RCC 7860 (cell line): ENCODE data around the gene CCDC102B.

Experiments used
- DNase-seq: peaks from one replicate; pipeline ENCODE4 v3.0.0-alpha.2; 2015; ENCODE audit warnings: low spot score
- FAIRE-seq: peaks from 2 replicates; lab custom pipeline; 2012; peaks lifted over from hg19 to GRCh38; lab: Jason Lieb, UNC

Gene CCDC102B

GRCh38 chr18:69064063-69064462 lies 266.2 kb downstream of the CCDC102B start:
- FAIRE-seq: no peak
- no peak for DNase-seq

GRCh38 chr18:69067048-69067447 lies 269.2 kb downstream of the CCDC102B start:
- FAIRE-seq: no peak
- DNase-seq: no peak

GRCh38 chr18:69071680-69072079 lies 273.8 kb downstream of the CCDC102B start:
- FAIRE-seq (no peak), DNase-seq (no peak)

- FAIRE-seq: no peak
- no peak for DNase-seq
Observed at GRCh38 chr18:69081846-69082245, 284.0 kb downstream of the CCDC102B start.

GRCh38 chr18:69082499-69082898 lies 284.6 kb downstream of the CCDC102B start:
- DNase-seq: no peak
- no peak for FAIRE-seq

GRCh38 chr18:69085951-69086350 lies 288.1 kb downstream of the CCDC102B start:
- FAIRE-seq: no peak
- DNase-seq: no peak

- no peak for FAIRE-seq
- DNase-seq: no peak
Observed at GRCh38 chr18:69088973-69089372, 291.1 kb downstream of the CCDC102B start.

GRCh38 chr18:69097349-69097748 lies 299.5 kb downstream of the CCDC102B start:
- DNase-seq (no peak), FAIRE-seq (no peak)

GRCh38 chr18:69102959-69103358 lies 305.1 kb downstream of the CCDC102B start:
- DNase-seq (no peak), FAIRE-seq (no peak)
